ENCODE data around the gene WIPF1.

WIPF1 gene

DNA sequence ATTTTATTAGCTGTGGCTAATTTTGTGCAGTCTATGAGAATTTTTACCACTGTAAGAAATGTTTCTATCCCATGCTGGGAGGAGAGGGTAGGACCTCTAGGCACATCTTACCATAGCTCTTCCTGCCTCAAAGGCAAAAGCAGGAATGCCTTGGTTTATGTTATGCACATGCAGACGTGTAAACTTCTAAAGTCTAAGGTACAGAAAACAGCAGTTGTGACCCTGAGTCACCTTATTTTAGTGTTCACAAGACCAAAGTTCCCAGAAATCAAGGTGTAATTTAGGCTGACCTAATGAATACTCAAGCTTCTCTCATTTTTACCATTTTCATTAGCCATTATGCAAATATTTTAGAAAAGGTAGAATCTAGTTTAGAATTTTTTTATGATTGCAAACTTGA is 15.4 kb upstream of the WIPF1 start:
- TF ChIP-seq, protein P1, sequence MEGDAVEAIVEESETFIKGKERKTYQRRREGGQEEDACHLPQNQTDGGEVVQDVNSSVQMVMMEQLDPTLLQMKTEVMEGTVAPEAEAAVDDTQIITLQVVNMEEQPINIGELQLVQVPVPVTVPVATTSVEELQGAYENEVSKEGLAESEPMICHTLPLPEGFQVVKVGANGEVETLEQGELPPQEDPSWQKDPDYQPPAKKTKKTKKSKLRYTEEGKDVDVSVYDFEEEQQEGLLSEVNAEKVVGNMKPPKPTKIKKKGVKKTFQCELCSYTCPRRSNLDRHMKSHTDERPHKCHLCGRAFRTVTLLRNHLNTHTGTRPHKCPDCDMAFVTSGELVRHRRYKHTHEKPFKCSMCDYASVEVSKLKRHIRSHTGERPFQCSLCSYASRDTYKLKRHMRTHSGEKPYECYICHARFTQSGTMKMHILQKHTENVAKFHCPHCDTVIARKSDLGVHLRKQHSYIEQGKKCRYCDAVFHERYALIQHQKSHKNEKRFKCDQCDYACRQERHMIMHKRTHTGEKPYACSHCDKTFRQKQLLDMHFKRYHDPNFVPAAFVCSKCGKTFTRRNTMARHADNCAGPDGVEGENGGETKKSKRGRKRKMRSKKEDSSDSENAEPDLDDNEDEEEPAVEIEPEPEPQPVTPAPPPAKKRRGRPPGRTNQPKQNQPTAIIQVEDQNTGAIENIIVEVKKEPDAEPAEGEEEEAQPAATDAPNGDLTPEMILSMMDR (IDR thresholded peaks at IDR 0.05; ENCODE audit: low read depth, low read length, missing control alignments), result no peak
- no peak overlapping the region for H3K4me3 ChIP-seq (ENCODE audit: low read depth, low read length)
- no peak for DNase-seq (ENCODE audit: low read depth)

DNA sequence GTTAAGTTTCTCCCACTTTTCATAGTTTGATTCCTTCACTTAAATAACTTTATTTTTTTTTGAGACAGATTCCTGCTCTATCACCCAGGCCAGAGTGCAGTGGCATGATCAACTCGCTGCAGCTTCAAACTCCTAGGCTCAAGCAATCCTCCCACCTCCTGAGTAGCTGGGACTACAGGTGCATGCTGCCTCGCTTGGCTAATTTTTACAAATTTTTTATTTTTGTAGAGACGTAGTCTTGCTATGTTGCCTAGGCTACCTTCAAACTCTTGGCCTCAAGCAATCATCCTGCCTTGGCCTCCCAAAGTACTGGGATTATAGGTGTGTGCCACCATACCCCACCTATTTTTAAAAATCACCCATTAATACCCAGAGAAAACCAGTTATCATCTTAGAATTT is 14.2 kb upstream of the WIPF1 start:
- H3K4me3 ChIP-seq (ENCODE audit: low read depth, low read length), result no peak overlapping the region
- TF ChIP-seq, protein P1 (IDR thresholded peaks at IDR 0.05; ENCODE audit: low read depth, low read length, missing control alignments), result no peak
- no peak for DNase-seq (ENCODE audit: low read depth)

DNA sequence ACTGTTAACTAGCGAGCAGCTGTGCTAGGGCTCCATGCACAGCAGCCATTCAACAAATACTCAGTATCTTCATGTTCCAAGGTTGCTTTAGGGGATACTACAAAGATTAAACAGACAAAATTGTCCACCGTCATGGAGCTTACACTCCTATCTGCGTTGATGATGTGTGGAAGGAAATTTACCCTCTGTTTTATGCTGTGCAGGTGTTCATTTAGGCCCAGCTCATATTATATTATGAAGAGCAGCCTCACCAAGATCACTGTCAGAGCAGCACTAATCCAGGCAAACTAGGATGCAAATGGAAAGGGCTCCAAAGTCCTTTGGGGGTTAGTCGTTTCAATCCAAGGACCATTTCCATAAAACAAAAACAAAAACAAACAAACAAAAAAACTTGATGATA is 13.4 kb upstream of the WIPF1 start:
- no peak for DNase-seq (ENCODE audit: low read depth)

DNA sequence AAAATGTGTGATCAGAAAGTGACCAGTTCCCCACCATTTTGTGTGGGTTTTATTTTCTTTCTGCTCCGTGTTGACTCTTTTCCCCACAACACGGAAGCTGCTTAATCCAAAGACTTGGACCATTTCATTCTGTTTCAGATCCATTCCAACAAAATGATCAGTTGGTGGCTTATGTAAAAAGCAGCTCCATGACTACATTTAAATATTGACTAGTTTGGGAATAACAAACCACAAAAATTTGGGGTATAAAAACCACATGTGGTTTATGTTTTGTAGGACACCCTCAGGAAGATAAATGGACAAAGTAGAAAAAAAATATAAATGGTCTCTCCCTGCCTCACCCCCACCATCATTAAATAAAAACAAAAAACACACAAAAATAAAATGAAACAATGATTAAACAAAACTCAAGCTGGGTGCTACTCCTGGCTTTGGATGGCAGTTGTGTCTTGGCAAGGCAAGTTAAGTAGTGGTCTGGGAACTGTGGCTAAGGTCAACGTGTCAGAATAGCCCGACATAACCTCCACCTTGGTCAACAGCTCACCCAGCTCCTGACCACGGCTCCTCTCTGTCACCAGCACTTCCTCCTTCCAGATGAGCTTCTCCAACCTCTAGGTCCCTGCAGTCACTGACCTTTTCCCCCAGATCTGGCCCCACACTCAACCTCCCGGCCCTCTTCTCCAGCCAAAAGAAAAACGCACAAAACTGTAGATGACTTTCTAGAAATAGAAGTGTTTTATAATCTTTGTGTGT is 12.8 kb upstream of the WIPF1 start:
- no peak for DNase-seq (ENCODE audit: low read depth)
- no peak overlapping the region; the same call in 1 of the 2 replicates for H3K4me3 ChIP-seq (ENCODE audit: low read depth, low read length)
- TF ChIP-seq, protein P1 (IDR thresholded peaks at IDR 0.05; ENCODE audit: low read depth, low read length, missing control alignments), result no peak

More for the DNA sequence above, 13.4 kb upstream of the WIPF1 start:
- TF ChIP-seq, protein P1 (IDR thresholded peaks at IDR 0.05; ENCODE audit: low read depth, low read length, missing control alignments), result no peak
- H3K4me3 ChIP-seq (ENCODE audit: low read depth, low read length), result no peak overlapping the region

DNA sequence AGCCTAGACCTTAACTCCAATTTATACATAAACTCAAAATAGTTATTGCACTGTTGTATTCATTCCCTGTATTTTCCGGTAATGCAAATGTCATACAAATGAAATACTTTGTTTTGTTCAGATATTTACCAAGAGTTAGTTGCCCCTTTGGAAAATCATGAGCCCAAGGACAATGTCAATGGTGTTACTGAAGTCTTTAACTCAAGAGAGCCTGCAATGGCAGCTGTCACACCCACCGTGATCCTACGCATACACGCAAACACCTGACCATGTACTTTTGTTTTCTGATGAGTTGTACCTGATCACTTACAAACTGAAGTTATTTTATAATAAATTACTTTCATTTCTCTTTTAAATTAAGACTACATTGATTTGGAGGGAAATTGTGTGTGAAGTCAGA is 11.7 kb upstream of the WIPF1 start:
- no peak for DNase-seq (ENCODE audit: low read depth)

DNA sequence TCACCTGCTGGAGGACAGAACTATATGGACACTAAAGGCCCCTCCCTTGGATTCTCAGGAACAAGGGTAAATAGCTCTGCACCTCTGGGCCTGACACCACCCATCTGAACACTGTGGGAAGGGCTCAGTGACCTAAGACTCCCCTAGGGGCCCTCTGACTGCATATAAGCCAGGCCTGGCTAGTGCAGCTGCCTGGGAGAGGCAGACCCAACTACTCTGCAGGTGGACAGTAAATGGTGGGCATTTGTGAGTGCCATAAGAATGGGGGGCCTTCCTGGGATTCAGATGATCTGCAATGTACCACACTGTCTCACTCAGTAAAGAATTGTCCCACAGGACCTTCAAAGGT is 11.2 kb upstream of the WIPF1 start:
- H3K4me3 ChIP-seq (ENCODE audit: low read depth, low read length), result no peak overlapping the region
- TF ChIP-seq, protein P1 (IDR thresholded peaks at IDR 0.05; ENCODE audit: low read depth, low read length, missing control alignments), result no peak
- DNase-seq (ENCODE audit: low read depth), result no peak

More for the DNA sequence above, 11.7 kb upstream of the WIPF1 start:
- TF ChIP-seq, protein P1 (IDR thresholded peaks at IDR 0.05; ENCODE audit: low read depth, low read length, missing control alignments), result no peak
- H3K4me3 ChIP-seq (ENCODE audit: low read depth, low read length), result no peak overlapping the region
